GM23248 (cell line): ENCODE data around the gene ABLIM2. TPM values are rescaled to one million over a fixed set of nuclear protein-coding genes. Genes with fewer than 3 reads are reported as not detected.

ENCODE experiments used
- DNase-seq: peaks from one replicate; pipeline ENCODE4 v3.0.0-alpha.2; 2015
- H2AFZ ChIP-seq: fragments of 200-600 bp; sonication (generic); 2 replicates; pipeline ENCODE4 v1.6.1; 2016; ENCODE audit warnings: antibody characterized with exemption
- H3F3A ChIP-seq: fragments of 200-600 bp; sonication (generic); 2 replicates; pipeline ENCODE4 v1.6.1; 2016; ENCODE audit warnings: mild to moderate bottlenecking, antibody characterized with exemption, mixed run types; ENCODE audit not compliant: insufficient read depth
- H3K27ac ChIP-seq: fragments of 200-600 bp; sonication (generic); 2 replicates; pipeline ENCODE4 v1.5.1; 2016; ENCODE audit warnings: mild to moderate bottlenecking
- H3K27me3 ChIP-seq: fragments of 200-600 bp; sonication (generic); replicated peaks from 2 replicates; pipeline ENCODE4 v1.6.1; 2016; ENCODE audit warnings: mild to moderate bottlenecking; ENCODE audit not compliant: insufficient read depth
- H3K36me3 ChIP-seq: fragments of 200-600 bp; sonication (generic); 2 replicates; pipeline ENCODE4 v1.6.1; 2016; ENCODE audit warnings: low read depth, mild to moderate bottlenecking
- H3K4me1 ChIP-seq: fragments of 200-600 bp; sonication (generic); 2 replicates; pipeline ENCODE4 v1.6.1; 2016; ENCODE audit warnings: mild to moderate bottlenecking; ENCODE audit not compliant: insufficient read depth
- H3K4me2 ChIP-seq: fragments of 200-600 bp; sonication (generic); one replicate; pipeline ENCODE4 v1.6.1; 2016; ENCODE audit warnings: mild to moderate bottlenecking; ENCODE audit not compliant: unreplicated experiment
- H3K4me3 ChIP-seq: fragments of 200-600 bp; sonication (generic); 2 replicates; pipeline ENCODE4 v1.5.1; 2016; ENCODE audit warnings: mild to moderate bottlenecking
- H3K79me2 ChIP-seq: fragments of 200-600 bp; sonication (generic); 2 replicates; pipeline ENCODE4 v1.6.1; 2016; ENCODE audit warnings: mild to moderate bottlenecking; ENCODE audit not compliant: insufficient read depth
- H3K9ac ChIP-seq: fragments of 200-600 bp; sonication (generic); 2 replicates; pipeline ENCODE4 v1.6.1; 2016; ENCODE audit warnings: mild to moderate bottlenecking
- H3K9me2 ChIP-seq: fragments of 200-600 bp; sonication (generic); 2 replicates; pipeline ENCODE4 v1.6.1; 2016; ENCODE audit warnings: mixed run types, mild to moderate bottlenecking, moderate library complexity; ENCODE audit not compliant: insufficient read depth
- H3K9me3 ChIP-seq: fragments of 200-600 bp; sonication (generic); one replicate; pipeline ENCODE4 v1.6.1; 2017; ENCODE audit warnings: low read depth
- H4K20me1 ChIP-seq: fragments of 200-600 bp; sonication (generic); 2 replicates; pipeline ENCODE4 v1.6.0; 2016; ENCODE audit not compliant: insufficient read depth
- EZH2 ChIP-seq: fragments of 200-600 bp; sonication (generic); IDR thresholded peaks from 2 replicates; pipeline ENCODE4 v1.6.1; 2018; ENCODE audit warnings: antibody characterized with exemption, mild to moderate bottlenecking; ENCODE audit not compliant: insufficient read depth, poor library complexity, severe bottlenecking
- EZH2phosphoT487 ChIP-seq: fragments of 200-600 bp; sonication (generic); IDR thresholded peaks from 2 replicates; pipeline ENCODE4 v1.6.1; 2018; ENCODE audit warnings: antibody characterized with exemption, moderate library complexity, mild to moderate bottlenecking, low read depth; ENCODE audit not compliant: insufficient read depth
- WGBS, 2 experiments: methylation state at CpG; one replicate each; pipeline ENCODE4 v1.1.6; 2015 to 2017; ENCODE audit warnings: low lambda C conversion rate in 2 of 2, low coverage in 1 of 2; ENCODE audit errors: missing lambda C conversion rate in 2 of 2; 5-methylcytosine and 5-hydroxymethylcytosine counted together
- in situ Hi-C: fragments of 300-500 bp; cut with MboI; formaldehyde crosslinking; loops from 2 replicates; pipeline ENCODE4 v1.15.0; 2020
- polyA plus RNA-seq: library from polyadenylated mRNA; unstranded; fragments of >200 nt; fragmentation: Nextera tagmentation; extraction: Ambion mirVana; gene quantifications from 2 replicates; pipeline ENCODE4 v1.2.1, GENCODE V29; 2016
- total RNA-seq: library from RNA; depleted of rRNA; stranded (reverse); fragments of >200 nt; shearing (Covaris generic); gene quantifications from 2 replicates; pipeline ENCODE4 v1.2.3, GENCODE V29; 2014

Gene ABLIM2
- total and polyA plus RNA-seq, 2 experiments from 2014 or later: not detected

- Histone ChIP-seq H3K9me3 (no peaks in the 10 kb centered on the region), H3K4me2 (no peak overlapping the region), H3K9ac (no peak overlapping the region), H3F3A (no peaks in the 10 kb centered on the region), H3K27me3 (peaks cover 66% of the 10 kb centered on the region), H3K4me1 (no peaks in the 10 kb centered on the region), H3K27ac (no peak overlapping the region), H3K79me2 (no peaks in the 10 kb centered on the region), H2AFZ (no peak overlapping the region), H4K20me1 (no peaks in the 10 kb centered on the region), H3K36me3 (no peaks in the 10 kb centered on the region), H3K4me3 (no peak overlapping the region), H3K9me2 (no peaks in the 10 kb centered on the region)
- DNase-seq: no peak
- TF ChIP-seq EZH2: no peak
- TF ChIP-seq EZH2phosphoT487: no peak
- in situ Hi-C loops: no loop called here
- 79 to 80% methylated on average over 12 of the region's 12 CpGs for WGBS, 2 experiments
Observed at GRCh38 chr4:8008391-8008790, 150.2 kb downstream of the ABLIM2 start.

GRCh38 chr4:8007581-8007980, 151.0 kb downstream of the ABLIM2 start:
- H3K4me2 ChIP-seq: no peak overlapping the region
- H3F3A ChIP-seq: no peaks in the 10 kb centered on the region
- TF ChIP-seq EZH2 (no peak), EZH2phosphoT487 (no peak)
- no peaks in the 10 kb centered on the region for H3K9me3 ChIP-seq
- H3K9me2 ChIP-seq: no peaks in the 10 kb centered on the region
- no peak overlapping the region for H3K9ac ChIP-seq
- H3K4me1 ChIP-seq: no peaks in the 10 kb centered on the region
- no peak overlapping the region for H3K4me3 ChIP-seq
- no peak overlapping the region for H3K27ac ChIP-seq
- no peaks in the 10 kb centered on the region for H3K79me2 ChIP-seq
- WGBS, 2 experiments: 83 to 86% methylated on average over 11 of the region's 11 CpGs
- H3K27me3 ChIP-seq: peaks cover 62% of the 10 kb centered on the region
- no peaks in the 10 kb centered on the region for H4K20me1 ChIP-seq
- in situ Hi-C loops: no loop called here
- no peak for DNase-seq
- H2AFZ ChIP-seq: no peak overlapping the region
- no peaks in the 10 kb centered on the region for H3K36me3 ChIP-seq

- Histone ChIP-seq H3K4me3 (no peak overlapping the region), H4K20me1 (no peaks in the 10 kb centered on the region), H3F3A (no peaks in the 10 kb centered on the region), H3K9me2 (no peaks in the 10 kb centered on the region), H3K9me3 (no peaks in the 10 kb centered on the region), H3K79me2 (no peaks in the 10 kb centered on the region), H3K4me1 (no peaks in the 10 kb centered on the region), H3K27me3 (peaks cover 59% of the 10 kb centered on the region), H2AFZ (no peak overlapping the region), H3K9ac (no peak overlapping the region), H3K36me3 (no peaks in the 10 kb centered on the region), H3K27ac (no peak overlapping the region), H3K4me2 (no peak overlapping the region)
- DNase-seq: no peak
- in situ Hi-C loops: no loop called here
- 66 to 70% methylated on average over 12 of the region's 12 CpGs for WGBS, 2 experiments
- TF ChIP-seq EZH2 (no peak), EZH2phosphoT487 (no peak)
Observed at GRCh38 chr4:8006471-8006870, 152.1 kb downstream of the ABLIM2 start.

- no peak overlapping the region for H3K27ac ChIP-seq
- no peak for DNase-seq
Observed at GRCh38 chr4:8005814-8006215, 152.8 kb downstream of the ABLIM2 start.

More at GRCh38 chr4:8005814-8006215, 152.8 kb downstream of the ABLIM2 start:
- TF ChIP-seq EZH2phosphoT487: no peak
- no peak for TF ChIP-seq EZH2
- Histone ChIP-seq H2AFZ (no peak overlapping the region), H4K20me1 (no peaks in the 10 kb centered on the region), H3K27me3 (peaks cover 53% of the 10 kb centered on the region; the same call in 1 of the 2 replicates), H3K79me2 (no peaks in the 10 kb centered on the region), H3K4me1 (no peaks in the 10 kb centered on the region), H3F3A (no peaks in the 10 kb centered on the region), H3K9ac (no peak overlapping the region), H3K36me3 (no peaks in the 10 kb centered on the region), H3K9me3 (no peaks in the 10 kb centered on the region), H3K9me2 (no peaks in the 10 kb centered on the region), H3K4me3 (no peak overlapping the region), H3K4me2 (no peak overlapping the region)
- WGBS, 2 experiments: 27 to 33% methylated on average over 7 to 10 of the region's 10 CpGs
- in situ Hi-C loops: no loop called here
